H1 (cell line): ENCODE measurements around the gene DBF4B. TPM values are rescaled to one million over a fixed set of nuclear protein-coding genes. Genes with fewer than 3 reads are reported as not detected.

Experiments used
- CTCF ChIA-PET: fragments of 300-600 bp; sonication (Branson Sonifier 250); formaldehyde crosslinking; loops from one replicate; lab custom pipeline; 2021; ENCODE audit not compliant: partially characterized antibody; lab: Charles Lee
- POLR2A ChIA-PET: fragments of 300-600 bp; sonication (Branson Sonifier 250); formaldehyde crosslinking; loops from one replicate; lab custom pipeline; 2021; ENCODE audit warnings: inconsistent platforms; ENCODE audit not compliant: partially characterized antibody; lab: Charles Lee
- DNase-seq, 2 experiments: peaks; one replicate each; pipeline versions ENCODE4 v3.0.0 to v3.0.0-alpha.2; 2010 to 2022; ENCODE audit warnings: low spot score in 2 of 2, low read depth in 1 of 2, mixed read lengths in 1 of 2
- FAIRE-seq: peaks from 2 replicates; lab custom pipeline; 2011; peaks lifted over from hg19 to GRCh38; lab: Jason Lieb, UNC
- H2AFZ ChIP-seq: 2 replicates; pipeline ENCODE4 v1.8.1; 2012; ENCODE audit warnings: low read length, inconsistent platforms
- H2AK5ac ChIP-seq: 2 replicates; pipeline ENCODE4 v1.6.1; 2013; ENCODE audit warnings: low read depth, low read length
- H2BK120ac ChIP-seq: replicated peaks from 2 replicates; pipeline ENCODE3; 2013; ENCODE audit warnings: low read depth, low read length, inconsistent platforms
- H2BK12ac ChIP-seq: 2 replicates; pipeline ENCODE4 v1.6.1; 2013; ENCODE audit warnings: low read depth, low read length
- H2BK15ac ChIP-seq: 2 replicates; pipeline ENCODE4 v1.6.1; 2013; ENCODE audit warnings: low read length
- H2BK20ac ChIP-seq: 2 replicates; pipeline ENCODE4 v1.6.1; 2013; ENCODE audit warnings: low read length
- H2BK5ac ChIP-seq: 2 replicates; pipeline ENCODE4 v1.6.1; 2013; ENCODE audit warnings: low read depth, low read length
- H3K14ac ChIP-seq: 2 replicates; pipeline ENCODE4 v1.6.1; 2013; ENCODE audit warnings: inconsistent platforms; ENCODE audit not compliant: insufficient read length
- H3K18ac ChIP-seq: 2 replicates; pipeline ENCODE4 v1.6.1; 2013; ENCODE audit warnings: low read length; ENCODE audit errors: extremely low read depth
- H3K23ac ChIP-seq: 2 replicates; pipeline ENCODE4 v1.6.1; 2013; ENCODE audit warnings: inconsistent platforms; ENCODE audit not compliant: insufficient read length
- H3K23me2 ChIP-seq: 2 replicates; pipeline ENCODE4 v1.6.1; 2013; ENCODE audit warnings: low read depth, low read length
- H3K27ac ChIP-seq: 2 replicates; pipeline ENCODE4 v1.6.1; 2011; ENCODE audit warnings: low read depth, low read length, inconsistent platforms
- H3K27me3 ChIP-seq, 4 experiments: replicated peaks in 1 of 4; 1 replicate in 1 of 4; 2 replicates in 3 of 4; pipeline versions ENCODE4 v1.6.1 to v1.8.1; 2011 to 2013; ENCODE audit warnings: low read length in 3 of 4, mild to moderate bottlenecking in 3 of 4, inconsistent platforms in 2 of 4, mixed read lengths in 2 of 4, moderate library complexity in 1 of 4; ENCODE audit not compliant: control insufficient read depth in 3 of 4, insufficient read depth in 3 of 4; ENCODE audit errors: extremely low read depth in 1 of 4
- H3K36me3 ChIP-seq, 4 experiments: 2 replicates each; pipeline versions ENCODE4 v1.6.1 to v1.8.1; 2011 to 2013; ENCODE audit warnings: mild to moderate bottlenecking in 4 of 4, low read length in 3 of 4, moderate library complexity in 2 of 4, control low read depth in 1 of 4, inconsistent platforms in 1 of 4; ENCODE audit not compliant: insufficient read depth in 4 of 4, control insufficient read depth in 2 of 4
- H3K4ac ChIP-seq: replicated peaks from 2 replicates; pipeline ENCODE3; 2013; ENCODE audit warnings: low read length, low read depth, mixed read lengths, inconsistent platforms; ENCODE audit not compliant: insufficient read length
- H3K4me1 ChIP-seq, 4 experiments: replicated peaks in 1 of 4; 1 replicate in 1 of 4; 2 replicates in 3 of 4; pipeline versions ENCODE4 v1.6.1 to v1.8.1; 2011 to 2013; ENCODE audit warnings: low read length in 3 of 4, inconsistent platforms in 2 of 4, mixed read lengths in 1 of 4; ENCODE audit not compliant: insufficient read depth in 4 of 4, control insufficient read depth in 3 of 4
- H3K4me2 ChIP-seq, 2 experiments: 2 replicates each; pipeline versions ENCODE4 v1.6.1 to v1.8.1; 2011 to 2013; ENCODE audit warnings: low read depth in 2 of 2, low read length in 2 of 2, control low read depth in 1 of 2, inconsistent platforms in 1 of 2, mild to moderate bottlenecking in 1 of 2; ENCODE audit not compliant: insufficient read depth in 1 of 2
- H3K4me3 ChIP-seq, 4 experiments: fragments of 200-600, 300-600 bp in 1 of 4; sonication (generic), shearing (Covaris generic), sonication (Bioruptor Twin) in 1 of 4; 2 replicates each; pipeline versions ENCODE4 v1.5.1 to v1.8.1; 2011 to 2016; ENCODE audit warnings: low read length in 4 of 4, low read depth in 3 of 4, control low read depth in 2 of 4, inconsistent platforms in 2 of 4, mild to moderate bottlenecking in 2 of 4, mixed read lengths in 1 of 4, moderate library complexity in 1 of 4; ENCODE audit not compliant: insufficient read depth in 2 of 4; ENCODE audit errors: extremely low read depth in 1 of 4
- H3K56ac ChIP-seq: replicated peaks from 2 replicates; pipeline ENCODE3; 2013; ENCODE audit warnings: low read depth, mild to moderate bottlenecking, mixed read lengths, low read length, inconsistent platforms; ENCODE audit not compliant: insufficient read length
- H3K79me1 ChIP-seq: 2 replicates; pipeline ENCODE4 v1.6.1; 2013; ENCODE audit warnings: low read depth, low read length, control low read depth
- H3K79me2 ChIP-seq, 2 experiments: 2 replicates each; pipeline versions ENCODE4 v1.6.1 to v1.8.1; 2012 to 2013; ENCODE audit warnings: low read length in 2 of 2, mild to moderate bottlenecking in 2 of 2, inconsistent platforms in 1 of 2; ENCODE audit not compliant: insufficient read depth in 2 of 2, control insufficient read depth in 1 of 2
- H3K9ac ChIP-seq, 4 experiments: replicated peaks in 1 of 4; 1 replicate in 1 of 4; 2 replicates in 3 of 4; pipeline versions ENCODE4 v1.6.1 to v1.8.1; 2011 to 2013; ENCODE audit warnings: low read depth in 3 of 4, low read length in 3 of 4, control low read depth in 2 of 4, mild to moderate bottlenecking in 2 of 4, moderate library complexity in 2 of 4, inconsistent platforms in 1 of 4; ENCODE audit errors: extremely low read depth in 1 of 4
- H3K9me3 ChIP-seq, 2 experiments: 2 replicates each; pipeline versions ENCODE4 v1.6.1 to v1.8.1; 2012 to 2013; ENCODE audit warnings: mild to moderate bottlenecking in 2 of 2, moderate library complexity in 2 of 2, control low read depth in 1 of 2, inconsistent platforms in 1 of 2, low read depth in 1 of 2, low read length in 1 of 2, mixed read lengths in 1 of 2; ENCODE audit not compliant: insufficient read depth in 2 of 2
- H4K20me1 ChIP-seq, 2 experiments: replicated peaks in 1 of 2; 2 replicates each; pipeline versions ENCODE3 to v1.8.1; 2011 to 2013; ENCODE audit warnings: inconsistent platforms in 2 of 2, low read length in 2 of 2, mild to moderate bottlenecking in 1 of 2; ENCODE audit not compliant: insufficient read depth in 2 of 2, control insufficient read depth in 1 of 2
- H4K5ac ChIP-seq: 2 replicates; pipeline ENCODE4 v1.6.1; 2013; ENCODE audit warnings: low read length, low read depth, mixed read lengths, inconsistent platforms; ENCODE audit not compliant: insufficient read length
- H4K8ac ChIP-seq: 2 replicates; pipeline ENCODE4 v1.8.0; 2013; ENCODE audit warnings: mild to moderate bottlenecking, moderate library complexity, low read length, inconsistent platforms; ENCODE audit not compliant: insufficient read depth; ENCODE audit errors: extremely low read depth
- H4K91ac ChIP-seq: replicated peaks from 2 replicates; pipeline ENCODE3; 2013; ENCODE audit warnings: low read length, mixed read lengths, inconsistent platforms; ENCODE audit not compliant: insufficient read length
- GTF2F1 ChIP-seq: IDR thresholded peaks from 2 replicates; pipeline ENCODE4 v1.6.1; 2012; ENCODE audit warnings: low read depth, low read length, improper control_type of control experiment, borderline replicate concordance
- MAX ChIP-seq: IDR thresholded peaks from 2 replicates; pipeline ENCODE4 v1.6.1; 2012; ENCODE audit warnings: inconsistent platforms
- USF2 ChIP-seq: IDR thresholded peaks from 2 replicates; pipeline ENCODE4 v1.6.1; 2011; ENCODE audit warnings: low read length, improper control_type of control experiment
- WGBS, 2 experiments: shearing (Covaris generic) in 1 of 2; methylation state at CpG; one replicate each; pipeline versions ENCODE4 v1.1.6 to v1.1.7; 2013 to 2015; ENCODE audit warnings: low lambda C conversion rate in 2 of 2, mixed read lengths in 2 of 2, inconsistent platforms in 1 of 2, low coverage in 1 of 2, missing lambda C conversion rate in 1 of 2; ENCODE audit not compliant: insufficient replicate concordance in 2 of 2, insufficient coverage in 1 of 2, insufficient read length in 1 of 2; ENCODE audit errors: extremely low coverage in 1 of 2, missing lambda C conversion rate in 1 of 2; 5-methylcytosine and 5-hydroxymethylcytosine counted together
- polyA plus RNA-seq, 7 experiments: library from polyadenylated mRNA; depleted of rRNA in 3 of 7; stranded (reverse) in 5 of 7; unstranded in 2 of 7; fragments of >200 nt in 5 of 7; fragments of 200-250 nt in 2 of 7; gene quantifications; 1 replicate in 5 of 7; 2 replicates in 1 of 7; 4 replicates in 1 of 7; pipeline versions ENCODE4 v1.2.1 to v1.2.3, GENCODE V29; 2011 to 2013; ENCODE audit warnings: missing spikeins in 2 of 7, mixed read lengths in 2 of 7
- total RNA-seq: library from RNA; stranded (reverse); fragmentation: NEBNext Ultra II Directional; extraction: Animal tissue kit (Norgen Biotek cat#: 25700); gene quantifications from 2 replicates; pipeline ENCODE4 v1.2.1, GENCODE V29; 2021

Gene DBF4B
- total and polyA plus RNA-seq, 2 of the 8 experiments (the other 6 are each of a cell fraction or from before 2014, with no cell fraction given), result 20.2 to 26.9 TPM

GRCh38 chr17:44673893-44674292 is 34.6 kb upstream of the DBF4B start:
- H3K18ac ChIP-seq, result no peak overlapping the region
- no peaks in the 10 kb centered on the region for H4K20me1 ChIP-seq
- no peak overlapping the region for H4K8ac ChIP-seq
- no peak overlapping the region for H3K4me2 ChIP-seq
- ChIA-PET POLR2A (interaction anchor here (0.6 to 1.6 kb wide), 2 partner anchors 12 to 367 kb away, joined by 3 read pairs; no protein-coding TSS in a partner anchor), CTCF (no interaction called here)
- no peak overlapping the region for H2AK5ac ChIP-seq
- no peak overlapping the region for H2BK12ac ChIP-seq
- no peak overlapping the region for H3K56ac ChIP-seq
- DNase-seq, result no peak
- H2BK20ac ChIP-seq, result no peak overlapping the region
- no peak overlapping the region for H2BK15ac ChIP-seq
- H4K91ac ChIP-seq, result no peak overlapping the region
- FAIRE-seq, result no peak
- 95% methylated on average over 2 of the region's 2 CpGs; no CpG with 5 or more reads in 1 of the 2 experiments for WGBS, 2 experiments
- H3K4me3 ChIP-seq, result no peak overlapping the region
- H3K4me1 ChIP-seq, result no peaks in the 10 kb centered on the region
- no peaks in the 10 kb centered on the region for H3K79me2 ChIP-seq
- no peak overlapping the region for H3K14ac ChIP-seq
- no peaks in the 10 kb centered on the region for H3K27me3 ChIP-seq
- H3K79me1 ChIP-seq, result no peaks in the 10 kb centered on the region
- H2BK5ac ChIP-seq, result no peak overlapping the region
- no peak overlapping the region for H3K27ac ChIP-seq
- H3K36me3 ChIP-seq, result peaks cover 0 to 12% (median 1%) of the 10 kb centered on the region in 4 experiments; a peak in 5 of 8 replicates
- H4K5ac ChIP-seq, result no peak overlapping the region
- no peak overlapping the region for H3K23ac ChIP-seq
- no peak overlapping the region for H2AFZ ChIP-seq
- no peak overlapping the region for H2BK120ac ChIP-seq
- no peak overlapping the region for H3K4ac ChIP-seq
- H3K23me2 ChIP-seq, result no peaks in the 10 kb centered on the region
- H3K9me3 ChIP-seq, result no peaks in the 10 kb centered on the region
- no peak overlapping the region for H3K9ac ChIP-seq
- TF ChIP-seq GTF2F1 (no peak), MAX (no peak), USF2 (no peak)
